Smooth muscle cell (in vitro differentiated cells): ENCODE data around the gene SLC35G2. TPM values are rescaled to one million over a fixed set of nuclear protein-coding genes. Genes with fewer than 3 reads are reported as not detected.

Experiments used
- DNase-seq: peaks from one replicate; lab custom pipeline; 2025; ENCODE audit not compliant: unreplicated experiment; lab: John Stamatoyannopoulos, UW
- H2AFZ ChIP-seq: fragments of 200-600 bp; sonication (generic); 2 replicates; pipeline ENCODE4 v1.6.0; 2016; ENCODE audit warnings: antibody characterized with exemption, low read depth, mild to moderate bottlenecking
- H3F3A ChIP-seq: fragments of 200-600 bp; sonication (generic); 2 replicates; pipeline ENCODE4 v1.6.0; 2017; ENCODE audit warnings: antibody characterized with exemption, low read depth
- H3K27ac ChIP-seq: fragments of 200-600 bp; sonication (generic); 2 replicates; pipeline ENCODE4 v1.5.1; 2016; ENCODE audit warnings: low read depth, mild to moderate bottlenecking
- H3K27me3 ChIP-seq: fragments of 200-600 bp; sonication (generic); 2 replicates; pipeline ENCODE4 v1.6.1; 2016; ENCODE audit warnings: low read depth, mild to moderate bottlenecking
- H3K36me3 ChIP-seq: fragments of 200-600 bp; sonication (generic); 2 replicates; pipeline ENCODE4 v1.5.1; 2016; ENCODE audit warnings: low read depth
- H3K4me1 ChIP-seq: fragments of 200-600 bp; sonication (generic); 2 replicates; pipeline ENCODE4 v1.5.1; 2016; ENCODE audit warnings: low read depth
- H3K4me2 ChIP-seq: fragments of 200-600 bp; sonication (generic); 2 replicates; pipeline ENCODE4 v1.6.0; 2016; ENCODE audit warnings: mild to moderate bottlenecking
- H3K4me3 ChIP-seq: fragments of 200-600 bp; sonication (generic); 2 replicates; pipeline ENCODE4 v1.5.1; 2016; ENCODE audit warnings: mild to moderate bottlenecking
- H3K79me2 ChIP-seq: fragments of 200-600 bp; sonication (generic); 2 replicates; pipeline ENCODE4 v1.6.0; 2016; ENCODE audit warnings: low read depth, mild to moderate bottlenecking
- H3K9ac ChIP-seq: fragments of 200-600 bp; sonication (generic); 2 replicates; pipeline ENCODE4 v1.6.0; 2016; ENCODE audit warnings: low read depth
- H3K9me3 ChIP-seq: fragments of 200-600 bp; sonication (generic); replicated peaks from 2 replicates; pipeline ENCODE4 v1.5.1; 2016; ENCODE audit warnings: low read depth
- H4K20me1 ChIP-seq: fragments of 200-600 bp; sonication (generic); 2 replicates; pipeline ENCODE4 v1.6.0; 2016; ENCODE audit warnings: low read depth
- whole genome bisulfite sequencing: methylation state at CpG from one replicate; pipeline ENCODE4 v1.1.7; 2016; ENCODE audit warnings: low lambda C conversion rate; 5-methylcytosine and 5-hydroxymethylcytosine counted together
- polyA plus RNA-seq: library from polyadenylated mRNA; unstranded; fragments of >200 nt; fragmentation: Nextera tagmentation; extraction: Ambion mirVana; gene quantifications from 2 replicates; pipeline ENCODE4 v1.2.1, GENCODE V29; 2016
- total RNA-seq: library from RNA; depleted of rRNA; stranded (reverse); fragments of >200 nt; gene quantifications from 2 replicates; pipeline ENCODE4 v1.2.3, GENCODE V29; 2014
- TF ChIP-seq, protein P1 (sequence below): fragments of 200-600 bp; sonication (generic); IDR thresholded peaks from 2 replicates; pipeline ENCODE4 v1.5.1; 2017; ENCODE audit warnings: borderline replicate concordance, mild to moderate bottlenecking, antibody characterized with exemption; ENCODE audit not compliant: insufficient read depth, poor library complexity, severe bottlenecking

SLC35G2 gene
- total and polyA plus RNA-seq, 2 experiments from 2014 or later: 5.1 to 5.5 TPM

DNA sequence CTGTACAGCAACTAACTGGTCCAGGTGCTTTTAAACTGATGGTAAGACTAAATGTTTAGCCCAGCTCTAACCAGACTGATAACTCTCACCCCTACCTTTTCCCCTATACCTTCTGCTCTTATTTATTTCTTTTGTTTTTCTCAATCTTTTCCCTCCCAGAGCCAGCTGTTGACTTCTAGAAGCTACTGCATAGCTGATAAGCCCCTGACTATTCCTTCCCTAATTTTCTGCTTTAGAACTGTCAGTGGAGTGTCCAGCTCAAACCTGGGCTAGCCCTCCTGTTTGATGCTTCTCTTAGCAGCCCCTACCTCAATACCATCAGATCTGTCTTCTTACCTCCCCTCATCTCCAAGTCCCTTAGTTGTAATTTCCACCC is 20.6 kb downstream of the SLC35G2 start:
- DNase-seq: no peak
- no peak overlapping the region for H3K27ac ChIP-seq
- TF ChIP-seq, protein P1, sequence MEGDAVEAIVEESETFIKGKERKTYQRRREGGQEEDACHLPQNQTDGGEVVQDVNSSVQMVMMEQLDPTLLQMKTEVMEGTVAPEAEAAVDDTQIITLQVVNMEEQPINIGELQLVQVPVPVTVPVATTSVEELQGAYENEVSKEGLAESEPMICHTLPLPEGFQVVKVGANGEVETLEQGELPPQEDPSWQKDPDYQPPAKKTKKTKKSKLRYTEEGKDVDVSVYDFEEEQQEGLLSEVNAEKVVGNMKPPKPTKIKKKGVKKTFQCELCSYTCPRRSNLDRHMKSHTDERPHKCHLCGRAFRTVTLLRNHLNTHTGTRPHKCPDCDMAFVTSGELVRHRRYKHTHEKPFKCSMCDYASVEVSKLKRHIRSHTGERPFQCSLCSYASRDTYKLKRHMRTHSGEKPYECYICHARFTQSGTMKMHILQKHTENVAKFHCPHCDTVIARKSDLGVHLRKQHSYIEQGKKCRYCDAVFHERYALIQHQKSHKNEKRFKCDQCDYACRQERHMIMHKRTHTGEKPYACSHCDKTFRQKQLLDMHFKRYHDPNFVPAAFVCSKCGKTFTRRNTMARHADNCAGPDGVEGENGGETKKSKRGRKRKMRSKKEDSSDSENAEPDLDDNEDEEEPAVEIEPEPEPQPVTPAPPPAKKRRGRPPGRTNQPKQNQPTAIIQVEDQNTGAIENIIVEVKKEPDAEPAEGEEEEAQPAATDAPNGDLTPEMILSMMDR: no peak
- no peaks in the 10 kb centered on the region for H3K79me2 ChIP-seq
- H3K9me3 ChIP-seq: no peaks in the 10 kb centered on the region
- no peaks in the 10 kb centered on the region for H3K36me3 ChIP-seq
- H3K4me1 ChIP-seq: no peaks in the 10 kb centered on the region
- no peak overlapping the region for H3K4me2 ChIP-seq
- H3K27me3 ChIP-seq: no peaks in the 10 kb centered on the region
- no peak overlapping the region for H3K4me3 ChIP-seq
- H2AFZ ChIP-seq: no peak overlapping the region
- peaks cover 2% of the 10 kb centered on the region for H3F3A ChIP-seq
- H4K20me1 ChIP-seq: no peaks in the 10 kb centered on the region
- H3K9ac ChIP-seq: no peak overlapping the region

DNA sequence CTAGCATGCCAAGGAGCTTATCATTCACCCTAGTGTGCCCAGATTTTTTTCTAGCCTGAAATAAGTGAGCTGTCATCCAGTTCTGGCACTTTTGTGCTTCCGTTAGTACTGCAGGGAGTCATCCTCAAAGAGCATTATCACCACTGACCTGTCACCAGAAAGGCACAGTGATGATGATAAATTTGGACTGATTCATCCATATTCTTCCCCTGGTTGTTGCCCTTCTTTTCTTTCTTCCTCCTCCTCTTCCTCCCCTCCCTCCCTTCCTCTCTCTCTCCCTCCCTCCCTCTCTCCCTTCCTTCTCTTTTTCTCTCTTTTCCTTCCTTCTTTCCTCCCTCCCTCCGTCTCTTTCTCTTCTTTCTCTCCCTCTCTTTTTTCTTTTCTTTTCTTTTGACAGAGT is 21.3 kb downstream of the SLC35G2 start:
- H3K4me3 ChIP-seq: no peak overlapping the region
- H3K9me3 ChIP-seq: no peaks in the 10 kb centered on the region
- no peak overlapping the region for H3K4me2 ChIP-seq
- no peak overlapping the region for H2AFZ ChIP-seq
- no peaks in the 10 kb centered on the region for H4K20me1 ChIP-seq
- H3F3A ChIP-seq: peaks cover 2% of the 10 kb centered on the region
- H3K27me3 ChIP-seq: no peaks in the 10 kb centered on the region
- no peaks in the 10 kb centered on the region for H3K36me3 ChIP-seq
- H3K4me1 ChIP-seq: no peaks in the 10 kb centered on the region
- H3K9ac ChIP-seq: no peak overlapping the region
- TF ChIP-seq, protein P1: no peak
- no peak for DNase-seq
- 71% methylated on average over 2 of the region's 2 CpGs for WGBS
- no peaks in the 10 kb centered on the region for H3K79me2 ChIP-seq
- H3K27ac ChIP-seq: no peak overlapping the region

DNA sequence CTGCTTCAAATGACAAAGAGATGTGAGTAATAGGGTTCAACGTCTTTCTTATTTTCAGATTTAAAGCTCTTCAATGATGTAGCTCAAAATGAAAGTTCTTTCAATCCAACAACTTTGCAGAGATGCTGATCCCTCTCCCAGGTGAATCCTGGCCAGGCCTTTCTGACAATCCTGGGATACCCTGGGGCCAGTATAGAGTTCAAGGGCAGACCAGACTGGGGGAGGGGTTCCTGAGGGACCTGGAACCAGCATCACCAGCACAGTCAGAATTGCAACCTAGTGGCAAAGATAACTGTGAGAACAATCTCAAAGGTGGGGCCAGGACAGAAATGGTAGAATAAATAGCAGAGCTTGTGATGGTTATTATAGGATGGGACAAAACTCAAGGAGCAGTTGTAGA is 23.4 kb downstream of the SLC35G2 start:
- Histone ChIP-seq H4K20me1 (no peaks in the 10 kb centered on the region), H3K27ac (no peak overlapping the region), H3K4me1 (no peaks in the 10 kb centered on the region), H3K9ac (no peak overlapping the region), H3K79me2 (no peaks in the 10 kb centered on the region), H3K9me3 (no peaks in the 10 kb centered on the region), H2AFZ (no peak overlapping the region), H3F3A (peaks cover 2% of the 10 kb centered on the region), H3K36me3 (no peaks in the 10 kb centered on the region), H3K27me3 (no peaks in the 10 kb centered on the region), H3K4me3 (no peak overlapping the region), H3K4me2 (no peak overlapping the region)
- TF ChIP-seq, protein P1: no peak
- WGBS: 97% methylated on average over 1 of the region's 1 CpG
- no peak for DNase-seq

DNA sequence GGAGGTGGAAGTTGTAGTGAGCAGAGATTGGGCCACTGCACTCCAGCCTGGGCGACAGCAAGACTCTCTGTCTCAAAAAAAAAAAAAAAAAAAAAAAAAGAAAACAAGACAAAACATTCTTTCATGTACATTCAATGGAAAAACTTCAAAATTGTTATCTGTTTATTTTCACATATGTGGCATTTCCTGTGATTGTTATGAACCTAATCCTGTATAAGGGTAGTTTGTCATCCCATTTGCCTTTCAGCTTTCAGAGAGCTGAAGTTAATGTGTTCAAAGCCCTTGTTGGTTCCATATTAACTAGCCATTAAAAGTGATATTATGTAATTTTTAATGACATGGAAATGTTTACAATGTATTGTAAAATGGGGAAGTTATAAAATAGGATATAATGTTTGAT is 25.8 kb downstream of the SLC35G2 start:
- Histone ChIP-seq H3K4me1 (no peaks in the 10 kb centered on the region), H2AFZ (no peak overlapping the region), H3K36me3 (no peaks in the 10 kb centered on the region), H3K79me2 (no peaks in the 10 kb centered on the region), H3K9me3 (no peaks in the 10 kb centered on the region), H4K20me1 (no peaks in the 10 kb centered on the region), H3F3A (no peaks in the 10 kb centered on the region), H3K27me3 (no peaks in the 10 kb centered on the region), H3K4me3 (no peak overlapping the region), H3K27ac (no peak overlapping the region), H3K9ac (no peak overlapping the region), H3K4me2 (no peak overlapping the region)
- 100% methylated on average over 1 of the region's 1 CpG for WGBS
- TF ChIP-seq, protein P1: no peak
- no peak for DNase-seq
